ENCODE data around the gene EXOC6B.

The EXOC6B gene

GRCh38 chr2:72750977-72751639 lies 74.7 kb downstream of the EXOC6B start:
- Mint-ChIP-seq H3K27ac (no peak overlapping the region), H3K9me3 (no peaks in the 10 kb centered on the region), H3K27me3 (ENCODE audit: low read depth) (no peaks in the 10 kb centered on the region), H3K4me3 (no peak overlapping the region), H3K4me1 (peaks cover 11% of the 10 kb centered on the region), H3K36me3 (ENCODE audit: low read depth) (no peaks in the 10 kb centered on the region)
- TF ChIP-seq CTCF (IDR thresholded peaks at IDR 0.05; ENCODE audit: unreplicated experiment in 3 of 3): no peak

- no peaks in the 10 kb centered on the region for H3K36me3 Mint-ChIP-seq (ENCODE audit: low read depth)
- no peak overlapping the region for H3K27ac Mint-ChIP-seq
- no peak for TF ChIP-seq CTCF (IDR thresholded peaks at IDR 0.05; ENCODE audit: unreplicated experiment in 3 of 3)
- H3K4me3 Mint-ChIP-seq: no peak overlapping the region
- peaks cover 5% of the 10 kb centered on the region for H3K4me1 Mint-ChIP-seq
- no peaks in the 10 kb centered on the region for H3K27me3 Mint-ChIP-seq (ENCODE audit: low read depth)
- no peaks in the 10 kb centered on the region for H3K9me3 Mint-ChIP-seq
Measured at GRCh38 chr2:72750466-72750865, 75.4 kb downstream of the EXOC6B start.

- Mint-ChIP-seq H3K4me1 (no peaks in the 10 kb centered on the region), H3K27me3 (ENCODE audit: low read depth) (no peaks in the 10 kb centered on the region), H3K4me3 (no peak overlapping the region), H3K36me3 (ENCODE audit: low read depth) (no peaks in the 10 kb centered on the region), H3K27ac (no peak overlapping the region), H3K9me3 (no peaks in the 10 kb centered on the region)
- no peak for TF ChIP-seq CTCF (IDR thresholded peaks at IDR 0.05; ENCODE audit: unreplicated experiment in 3 of 3)
Measured at GRCh38 chr2:72747344-72747743, 78.5 kb downstream of the EXOC6B start.

GRCh38 chr2:72745679-72746368 lies 80.0 kb downstream of the EXOC6B start:
- Mint-ChIP-seq H3K36me3 (ENCODE audit: low read depth) (no peaks in the 10 kb centered on the region), H3K4me1 (no peaks in the 10 kb centered on the region), H3K27me3 (ENCODE audit: low read depth) (no peaks in the 10 kb centered on the region), H3K4me3 (no peak overlapping the region), H3K27ac (no peak overlapping the region), H3K9me3 (no peaks in the 10 kb centered on the region)
- peak; percentile 69 to 82 (median 80) for TF ChIP-seq CTCF (IDR thresholded peaks at IDR 0.05; ENCODE audit: unreplicated experiment in 3 of 3)

GRCh38 chr2:72744049-72744448 lies 81.8 kb downstream of the EXOC6B start:
- Mint-ChIP-seq H3K27me3 (ENCODE audit: low read depth) (no peaks in the 10 kb centered on the region), H3K4me3 (no peak overlapping the region), H3K27ac (no peak overlapping the region), H3K36me3 (ENCODE audit: low read depth) (no peaks in the 10 kb centered on the region), H3K4me1 (no peaks in the 10 kb centered on the region), H3K9me3 (no peaks in the 10 kb centered on the region)
- TF ChIP-seq CTCF (IDR thresholded peaks at IDR 0.05; ENCODE audit: unreplicated experiment in 3 of 3): no peak

- Mint-ChIP-seq H3K36me3 (ENCODE audit: low read depth) (no peaks in the 10 kb centered on the region), H3K4me3 (no peak overlapping the region)
Measured at GRCh38 chr2:72743481-72743880, 82.4 kb downstream of the EXOC6B start.

More at GRCh38 chr2:72743481-72743880, 82.4 kb downstream of the EXOC6B start:
- Mint-ChIP-seq H3K27ac (no peak overlapping the region), H3K4me1 (no peaks in the 10 kb centered on the region), H3K9me3 (no peaks in the 10 kb centered on the region), H3K27me3 (ENCODE audit: low read depth) (no peaks in the 10 kb centered on the region)
- TF ChIP-seq CTCF (IDR thresholded peaks at IDR 0.05; ENCODE audit: unreplicated experiment in 3 of 3): no peak
